GM19351 (cell line): Measurements from ENCODE around the gene KLHL5.

Source experiments
- ATAC-seq: cut with Tn5 transposase; IDR thresholded peaks from one replicate; pipeline ENCODE4 v1.9.1; 2021; ENCODE audit warnings: mild to moderate bottlenecking, moderate library complexity; ENCODE audit not compliant: unreplicated experiment

The KLHL5 gene

GRCh38 chr4:39170301-39170700 is 108.3 kb downstream of the KLHL5 start:
- no peak for ATAC-seq
